Naive thymus-derived CD8-positive, alpha-beta T cell (primary cell): Measurements from ENCODE around the gene USP50. TPM values are rescaled to one million over a fixed set of nuclear protein-coding genes. Genes with fewer than 3 reads are reported as not detected.
"Not testable (repeated sequence)": the region's sequence is repeated elsewhere in the genome, so short reads cannot be mapped to it uniquely, and the experiment has no call there.

Experiments
- ATAC-seq, 2 donors: fragments of 150-1000 bp; cut with Tn5 transposase in 1 of 2; sonication (Bioruptor Pico), chemical (Tn5 transposase) in 1 of 2; 1 replicate in 1 of 2; 2 replicates in 1 of 2; pipeline ENCODE4 v1.10.0; 2021; ENCODE audit warnings: mild to moderate bottlenecking in 2 of 2, moderate library complexity in 2 of 2
- POLR2A ChIA-PET: fragments of 350-600 bp; sonication (Branson Sonifier 250); formaldehyde crosslinking; loops from one replicate; lab custom pipeline; 2021; ENCODE audit warnings: antibody characterized with exemption; lab: Charles Lee
- DNase-seq, 10 donors: peaks; one replicate each; pipeline versions ENCODE4 v3.0.0 to v3.0.0-alpha.2; 2020 to 2022
- H3K27ac Mint-ChIP-seq, 10 donors: one replicate each; pipeline ENCODE4 v1.8.0; 2020 to 2022; ENCODE audit warnings: mild to moderate bottlenecking in 10 of 10, mixed read lengths in 10 of 10, moderate library complexity in 4 of 10, inconsistent platforms in 1 of 10
- H3K27me3 Mint-ChIP-seq, 5 donors: one replicate each; pipeline ENCODE4 v1.8.0; 2021 to 2022; ENCODE audit warnings: mixed read lengths in 5 of 5
- H3K36me3 Mint-ChIP-seq, 3 donors: one replicate each; pipeline ENCODE4 v1.8.0; 2020 to 2022; ENCODE audit warnings: mixed read lengths in 3 of 3, mild to moderate bottlenecking in 2 of 3, inconsistent platforms in 1 of 3
- H3K4me1 Mint-ChIP-seq, 4 donors: one replicate each; pipeline ENCODE4 v1.8.0; 2021 to 2022; ENCODE audit warnings: mixed read lengths in 4 of 4
- H3K4me3 Mint-ChIP-seq, 10 donors: one replicate each; pipeline ENCODE4 v1.8.0; 2020 to 2022; ENCODE audit warnings: mild to moderate bottlenecking in 10 of 10, mixed read lengths in 10 of 10, moderate library complexity in 6 of 10, inconsistent platforms in 1 of 10
- H3K9me3 Mint-ChIP-seq, 9 donors: one replicate each; pipeline ENCODE4 v1.8.0; 2020 to 2022; ENCODE audit warnings: mixed read lengths in 9 of 9, mild to moderate bottlenecking in 3 of 9, inconsistent platforms in 1 of 9, moderate library complexity in 1 of 9
- polyA plus RNA-seq, 3 donors: library from polyadenylated mRNA; unstranded; fragments of 300-500 nt; fragmentation: Illumina TruSeq; gene quantifications; one replicate each; pipeline ENCODE4 v1.2.3, GENCODE V29; 2021
- total RNA-seq, 8 experiments: library from RNA in 2 of 8; stranded (reverse) in 2 of 8; gene quantifications; one replicate each; pipeline ENCODE4 v1.2.3 and lab custom pipeline; 2021 to 2026

The USP50 gene
- total RNA-seq: not detected
- polyA plus RNA-seq: under 1 TPM in 1 of 3 donors, not detected in 2; 0.36 TPM
- total RNA-seq (lab: John Stamatoyannopoulos, UW): 0.29 to 1.1 (median 0.43) reads per million in 6 experiments

GRCh38 chr15:50546566-50546965 lies at the start of gene USP50:
USP50 (minus strand) TSS chr15:50546666; CDS start chr15:50546525, 141 bp downstream.
- H3K4me1 Mint-ChIP-seq: peaks cover 0 to under 1% (median 0%) of the 10 kb centered on the region in 4 donors
- DNase-seq: no peak
- no peaks in the 10 kb centered on the region for H3K36me3 Mint-ChIP-seq
- no peak within 1 kb of the TSS for H3K27ac Mint-ChIP-seq
- H3K4me3 Mint-ChIP-seq: no peak within 1 kb of the TSS
- peaks cover 0 to 3% (median 0%) of the 10 kb centered on the region in 5 donors for H3K27me3 Mint-ChIP-seq
- POLR2A ChIA-PET: no interaction called here
- no peak for ATAC-seq
- peaks cover 0 to 7% (median 0%) of the 10 kb centered on the region in 9 donors for H3K9me3 Mint-ChIP-seq

GRCh38 chr15:50594311-50594710 lies 47.8 kb upstream of the USP50 start:
- peaks cover 9 to 89% (median 18%) of the 10 kb centered on the region in 3 donors for H3K36me3 Mint-ChIP-seq
- H3K4me1 Mint-ChIP-seq: no peaks in the 10 kb centered on the region
- peak overlapping the region in 1 of 10 donors; percentile 7 for H3K27ac Mint-ChIP-seq
- H3K27me3 Mint-ChIP-seq: no peaks in the 10 kb centered on the region
- H3K4me3 Mint-ChIP-seq: no peak overlapping the region
- DNase-seq: no peak
- no peaks in the 10 kb centered on the region for H3K9me3 Mint-ChIP-seq
- POLR2A ChIA-PET: no interaction called here
- ATAC-seq: no peak

DNA sequence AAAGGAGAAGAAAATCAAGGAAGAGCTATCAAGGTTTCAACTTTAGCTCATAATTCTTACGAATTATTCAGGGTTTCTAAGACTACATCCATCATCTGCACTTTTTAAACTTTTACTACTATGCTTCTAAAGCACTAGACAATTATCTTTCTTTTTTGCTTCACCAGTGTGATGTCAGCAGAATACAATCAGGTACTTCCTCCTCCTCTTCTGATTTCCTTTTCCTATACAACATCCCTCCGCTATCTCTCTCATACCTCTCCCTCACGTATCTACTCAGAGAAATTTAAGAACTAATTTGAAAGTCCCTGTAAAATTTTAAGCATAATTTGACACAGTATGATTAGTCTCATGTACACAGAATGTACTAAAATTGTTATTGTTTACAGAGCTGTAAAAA lies 47.3 kb upstream of the USP50 start:
- no peaks in the 10 kb centered on the region for H3K27me3 Mint-ChIP-seq
- H3K36me3 Mint-ChIP-seq: peaks cover 9 to 89% (median 21%) of the 10 kb centered on the region in 3 donors
- H3K4me1 Mint-ChIP-seq: peaks cover 0 to under 1% (median 0%) of the 10 kb centered on the region in 4 donors
- peak overlapping the region in 2 of 10 donors; percentile 5 to 25 for H3K27ac Mint-ChIP-seq
- POLR2A ChIA-PET: no interaction called here
- H3K9me3 Mint-ChIP-seq: no peaks in the 10 kb centered on the region
- ATAC-seq: no peak
- H3K4me3 Mint-ChIP-seq: no peak overlapping the region
- no peak for DNase-seq

DNA sequence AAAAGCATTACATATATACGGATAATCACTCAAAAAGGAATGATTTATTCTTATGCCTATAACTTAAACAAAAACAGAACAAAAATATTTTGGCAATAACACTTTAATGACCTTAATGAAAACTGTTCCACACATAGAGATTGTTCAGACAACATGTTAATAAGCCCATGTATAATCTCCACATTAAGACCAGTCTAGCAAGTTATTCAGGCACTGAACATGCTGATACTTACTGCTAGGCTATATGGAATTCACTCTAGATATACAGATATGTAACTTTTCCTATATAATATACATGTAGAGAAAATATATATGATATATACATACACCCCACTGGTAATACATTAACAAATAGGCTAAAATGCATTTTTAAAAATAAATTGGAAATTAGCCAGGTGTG lies 43.8 kb upstream of the USP50 start:
- Mint-ChIP-seq H3K4me1 (peaks cover 0 to 1% (median 0%) of the 10 kb centered on the region in 4 donors), H3K36me3 (peaks cover 20 to 83% (median 25%) of the 10 kb centered on the region in 3 donors), H3K27me3 (no peaks in the 10 kb centered on the region), H3K27ac (no peak overlapping the region), H3K9me3 (no peaks in the 10 kb centered on the region), H3K4me3 (no peak overlapping the region)
- ATAC-seq (no peak), DNase-seq (no peak)
- POLR2A ChIA-PET: no interaction called here

DNA sequence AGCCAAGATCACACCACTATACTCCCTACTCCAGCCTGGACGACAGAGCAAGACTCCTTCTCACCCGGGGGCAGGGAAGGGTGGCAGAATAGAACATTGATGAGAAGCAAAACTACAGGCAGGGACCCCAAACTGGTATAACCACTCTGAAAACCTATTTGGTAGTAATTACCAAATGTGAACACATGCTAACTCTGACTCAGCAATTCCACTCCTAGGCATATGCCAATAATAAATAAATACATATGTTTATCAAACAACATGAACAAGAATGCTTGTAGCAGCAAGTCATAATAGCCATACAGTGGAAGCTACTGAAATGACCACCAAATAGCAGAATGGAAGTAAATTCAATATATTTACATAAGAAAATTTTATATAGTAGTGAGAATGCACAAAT lies 31.0 kb upstream of the USP50 start:
- no peak for ATAC-seq
- no peaks in the 10 kb centered on the region for H3K9me3 Mint-ChIP-seq
- no peak for DNase-seq
- H3K27me3 Mint-ChIP-seq: no peaks in the 10 kb centered on the region
- no peak overlapping the region for H3K4me3 Mint-ChIP-seq
- POLR2A ChIA-PET: no interaction called here
- peaks cover 0 to 84% (median 17%) of the 10 kb centered on the region in 3 donors for H3K36me3 Mint-ChIP-seq
- H3K27ac Mint-ChIP-seq: peak overlapping the region in 1 of 10 donors; percentile 16
- H3K4me1 Mint-ChIP-seq: no peaks in the 10 kb centered on the region

DNA sequence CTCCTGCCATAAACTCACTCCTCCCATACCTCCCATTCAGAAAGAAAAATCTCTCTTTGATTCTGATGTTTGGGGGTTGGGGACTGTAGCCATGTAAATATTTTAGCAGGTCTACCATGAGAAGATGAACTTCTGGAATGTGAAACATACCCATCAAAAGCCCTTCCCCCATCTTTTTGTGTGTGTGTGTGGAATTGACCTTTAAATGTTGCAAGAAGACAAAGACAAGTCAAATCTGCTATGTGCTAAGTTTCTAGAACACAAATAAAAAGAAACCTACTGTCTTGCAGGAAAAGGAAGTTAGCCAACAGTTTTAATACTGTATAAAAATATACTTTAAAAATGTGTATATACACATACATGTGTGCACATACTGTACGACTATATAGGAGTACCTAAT lies 29.7 kb upstream of the USP50 start:
- POLR2A ChIA-PET: no interaction called here
- H3K27ac Mint-ChIP-seq: peak overlapping the region in 1 of 10 donors; percentile 3
- no peaks in the 10 kb centered on the region for H3K4me1 Mint-ChIP-seq
- H3K27me3 Mint-ChIP-seq: no peaks in the 10 kb centered on the region
- H3K4me3 Mint-ChIP-seq: no peak overlapping the region
- DNase-seq (no peak), ATAC-seq (no peak)
- H3K9me3 Mint-ChIP-seq: no peaks in the 10 kb centered on the region
- peaks cover 0 to 84% (median 13%) of the 10 kb centered on the region in 3 donors for H3K36me3 Mint-ChIP-seq

GRCh38 chr15:50573842-50574241 lies 27.4 kb upstream of the USP50 start:
- H3K9me3 Mint-ChIP-seq, ATAC-seq, H3K4me1 Mint-ChIP-seq, POLR2A ChIA-PET, H3K4me3 Mint-ChIP-seq, H3K27ac Mint-ChIP-seq, DNase-seq, H3K27me3 Mint-ChIP-seq: not testable (repeated sequence)
- H3K36me3 Mint-ChIP-seq: peaks cover 0 to 84% (median 21%) of the 10 kb centered on the region in 3 donors

GRCh38 chr15:50563756-50564155 lies 17.3 kb upstream of the USP50 start:
- Mint-ChIP-seq H3K27ac (peak overlapping the region in 4 of 10 donors; percentile 14 to 69 (median 46)), H3K36me3 (peaks cover 4 to 74% (median 9%) of the 10 kb centered on the region in 3 donors)
- POLR2A ChIA-PET: no interaction called here

GRCh38 chr15:50562735-50563640 lies 16.5 kb upstream of the USP50 start:
- Mint-ChIP-seq H3K27ac (peak overlapping the region in 9 of 10 donors; percentile 2 to 84 (median 69)), H3K4me1 (peaks cover 0 to 6% (median 2%) of the 10 kb centered on the region in 4 donors), H3K36me3 (peaks cover 4 to 66% (median 9%) of the 10 kb centered on the region in 3 donors), H3K9me3 (no peaks in the 10 kb centered on the region), H3K27me3 (no peaks in the 10 kb centered on the region), H3K4me3 (no peak overlapping the region)
- no peak for ATAC-seq
- DNase-seq: no peak
- POLR2A ChIA-PET: no interaction called here

More at GRCh38 chr15:50563756-50564155, 17.3 kb upstream of the USP50 start:
- no peak for ATAC-seq
- H3K4me3 Mint-ChIP-seq: no peak overlapping the region
- no peak for DNase-seq
- no peaks in the 10 kb centered on the region for H3K9me3 Mint-ChIP-seq
- H3K27me3 Mint-ChIP-seq: no peaks in the 10 kb centered on the region
- peaks cover 0 to 6% (median 2%) of the 10 kb centered on the region in 4 donors for H3K4me1 Mint-ChIP-seq

DNA sequence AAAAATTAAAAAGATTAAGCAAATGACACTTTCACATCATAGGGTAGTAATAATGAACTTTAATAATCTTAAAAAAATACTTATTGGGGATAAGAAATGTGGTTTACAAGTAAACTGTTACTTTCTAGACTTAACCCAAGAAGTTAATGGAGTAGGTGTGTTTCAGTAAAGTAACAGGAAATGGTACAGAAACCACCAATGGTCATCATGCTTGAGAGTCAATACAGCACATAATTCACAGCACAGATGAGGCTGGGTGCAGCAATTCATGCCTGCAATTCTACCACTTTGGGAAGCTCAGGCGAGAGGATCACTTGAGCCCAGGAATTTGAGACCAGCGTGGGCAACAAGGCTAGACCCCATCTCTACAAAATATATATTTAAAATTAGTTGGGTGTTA lies 11.5 kb upstream of the USP50 start:
- POLR2A ChIA-PET: no interaction called here
- H3K27me3 Mint-ChIP-seq: no peaks in the 10 kb centered on the region
- no peak overlapping the region for H3K27ac Mint-ChIP-seq
- H3K9me3 Mint-ChIP-seq: no peaks in the 10 kb centered on the region
- peaks cover 0 to 34% (median 0%) of the 10 kb centered on the region in 3 donors for H3K36me3 Mint-ChIP-seq
- no peak overlapping the region for H3K4me3 Mint-ChIP-seq
- peaks cover 10 to 17% (median 16%) of the 10 kb centered on the region in 4 donors for H3K4me1 Mint-ChIP-seq
- ATAC-seq (no peak), DNase-seq (no peak)

GRCh38 chr15:50556642-50557371 lies 10.3 kb upstream of the USP50 start:
- no peaks in the 10 kb centered on the region for H3K9me3 Mint-ChIP-seq
- peaks cover 7 to 17% (median 16%) of the 10 kb centered on the region in 4 donors for H3K4me1 Mint-ChIP-seq
- no peak overlapping the region for H3K4me3 Mint-ChIP-seq
- ATAC-seq: no peak
- no peaks in the 10 kb centered on the region for H3K27me3 Mint-ChIP-seq
- DNase-seq: no peak
- H3K36me3 Mint-ChIP-seq: peaks cover 0 to 22% (median 0%) of the 10 kb centered on the region in 3 donors
- peak overlapping the region in 6 of 10 donors; percentile 27 to 74 (median 56) for H3K27ac Mint-ChIP-seq
- POLR2A ChIA-PET: no interaction called here

- ATAC-seq: no peak
- Mint-ChIP-seq H3K4me3 (no peak overlapping the region), H3K9me3 (peaks cover 0 to 7% (median 0%) of the 10 kb centered on the region in 9 donors), H3K27ac (no peak overlapping the region), H3K4me1 (peaks cover 9 to 16% (median 13%) of the 10 kb centered on the region in 4 donors), H3K36me3 (peaks cover 0 to 2% (median 0%) of the 10 kb centered on the region in 3 donors), H3K27me3 (no peaks in the 10 kb centered on the region)
- POLR2A ChIA-PET: no interaction called here
- no peak for DNase-seq
Observed at GRCh38 chr15:50552238-50552637, 5.8 kb upstream of the USP50 start.
